ENCODE data around the gene MCHR2.
"Not testable (repeated sequence)": the region's sequence is repeated elsewhere in the genome, so short reads cannot be mapped to it uniquely, and the experiment has no call there.

Gene MCHR2, protein sequence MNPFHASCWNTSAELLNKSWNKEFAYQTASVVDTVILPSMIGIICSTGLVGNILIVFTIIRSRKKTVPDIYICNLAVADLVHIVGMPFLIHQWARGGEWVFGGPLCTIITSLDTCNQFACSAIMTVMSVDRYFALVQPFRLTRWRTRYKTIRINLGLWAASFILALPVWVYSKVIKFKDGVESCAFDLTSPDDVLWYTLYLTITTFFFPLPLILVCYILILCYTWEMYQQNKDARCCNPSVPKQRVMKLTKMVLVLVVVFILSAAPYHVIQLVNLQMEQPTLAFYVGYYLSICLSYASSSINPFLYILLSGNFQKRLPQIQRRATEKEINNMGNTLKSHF

DNA sequence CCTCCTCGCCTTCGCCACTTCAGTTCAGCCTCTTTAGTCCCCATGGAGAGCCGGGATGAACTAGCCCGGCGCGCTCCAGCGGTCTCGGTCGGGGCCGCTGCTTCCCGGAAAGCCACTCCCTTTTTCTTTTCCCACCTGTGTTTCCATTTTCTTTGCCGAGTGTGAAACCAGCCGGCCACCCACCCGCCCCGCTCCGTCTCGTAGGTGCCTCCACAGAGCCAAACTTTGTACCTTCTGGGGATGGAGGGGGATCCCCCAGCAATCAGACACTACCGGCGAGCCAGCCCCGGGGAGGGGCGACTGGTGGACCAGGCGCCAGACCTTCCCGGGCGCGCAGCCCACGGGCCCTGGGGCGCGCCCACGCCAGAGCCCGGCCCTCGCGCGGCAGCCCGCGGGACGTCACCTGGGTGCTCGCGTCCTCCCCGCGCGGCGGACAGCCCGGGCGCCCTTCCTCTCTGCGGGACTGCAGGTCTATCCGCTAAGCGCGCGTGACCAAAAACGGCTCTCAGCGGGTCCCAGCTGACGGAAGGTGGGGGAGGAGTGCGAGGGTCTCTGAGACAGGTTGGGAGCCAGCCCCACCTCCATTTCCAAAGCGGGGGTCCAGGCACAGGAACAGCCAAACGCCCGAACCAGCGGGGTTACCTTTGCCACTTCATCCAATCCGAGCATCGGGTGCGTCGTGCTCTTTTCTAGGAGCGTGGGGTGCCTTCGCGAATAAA lies at the start of gene MCHR2:
MCHR2 (minus strand) TSS at position 691 of the 719 bp plus-strand sequence. CDS start 38,076 bp downstream, outside the sequence.
- no peak for DNase-seq

GRCh38 chr6:100038546-100038945 lies 44.5 kb upstream of the MCHR2 start:
- not testable (repeated sequence) for DNase-seq

DNA sequence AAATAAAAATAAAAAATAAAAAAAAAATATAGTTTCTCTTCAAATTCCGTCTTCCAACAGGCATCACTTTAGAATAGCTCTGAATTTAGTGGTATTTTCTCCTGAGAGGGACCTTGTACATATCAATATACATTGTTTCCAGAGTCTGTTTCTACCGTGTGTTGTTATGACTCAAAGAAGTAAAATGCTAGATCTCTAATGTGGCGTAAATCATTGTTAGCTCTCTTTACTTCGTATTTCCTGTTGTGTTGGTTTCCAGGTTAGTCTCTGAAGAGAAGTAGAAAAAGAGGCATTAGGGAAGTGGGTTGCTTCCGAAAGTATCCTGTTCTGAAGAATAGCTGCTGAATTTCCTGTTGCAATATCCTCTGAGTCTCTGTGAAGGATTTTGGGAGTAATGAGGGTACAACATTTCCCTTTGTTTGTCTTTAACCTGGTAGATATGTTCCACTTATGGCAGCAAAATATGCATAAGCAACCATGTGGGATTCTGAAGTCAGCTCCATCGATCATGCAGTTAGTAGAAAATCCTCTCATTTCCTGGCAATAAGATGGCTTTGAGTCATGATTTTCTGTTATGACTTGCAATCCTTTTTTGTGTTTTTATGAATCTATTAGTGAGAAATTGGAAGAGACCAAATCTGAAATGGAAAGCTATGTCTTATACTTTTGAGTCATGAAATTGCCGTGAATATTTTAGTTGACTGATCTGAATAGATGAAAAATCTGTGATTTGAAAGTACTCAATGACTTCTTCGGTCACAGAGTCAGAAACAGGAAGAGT lies 42.0 kb upstream of the MCHR2 start:
- no peak for DNase-seq

GRCh38 chr6:100023798-100024197 lies 29.8 kb upstream of the MCHR2 start:
- DNase-seq, result no peak

GRCh38 chr6:100022847-100023246 lies 28.8 kb upstream of the MCHR2 start:
- DNase-seq, result no peak

- DNase-seq, result no peak
Measured at GRCh38 chr6:100008857-100009256, 14.8 kb upstream of the MCHR2 start.

- DNase-seq, result peak; percentile 62
Measured at GRCh38 chr6:100001915-100002388, 7.9 kb upstream of the MCHR2 start.

GRCh38 chr6:99997141-99997540 lies 3.1 kb upstream of the MCHR2 start:
- no peak for DNase-seq

DNA sequence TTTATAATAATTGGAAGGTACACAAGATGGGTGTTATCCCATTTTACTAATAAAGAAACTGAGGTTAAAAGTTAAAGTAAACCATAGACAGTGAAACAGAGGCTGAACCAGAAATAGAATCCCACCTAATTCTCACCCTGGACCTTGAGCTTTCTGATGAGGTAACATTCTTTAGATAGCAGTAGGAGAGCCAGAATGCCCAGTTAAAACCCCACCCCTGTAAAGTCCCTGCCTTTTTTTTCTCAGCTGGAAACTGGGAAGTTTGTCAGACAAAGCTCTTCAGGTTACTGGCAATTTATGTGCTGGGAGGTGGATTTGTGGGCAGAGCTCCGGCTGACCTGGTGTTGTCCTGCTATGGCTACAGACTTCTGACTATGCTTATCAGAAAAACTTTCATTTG lies 1.9 kb upstream of the MCHR2 start:
- DNase-seq, result no peak

GRCh38 chr6:99993146-99993532 lies 884 bp downstream of the MCHR2 start:
- DNase-seq, result no peak

- no peak for DNase-seq
Measured at GRCh38 chr6:99991955-99992354, 2.1 kb downstream of the MCHR2 start.

DNA sequence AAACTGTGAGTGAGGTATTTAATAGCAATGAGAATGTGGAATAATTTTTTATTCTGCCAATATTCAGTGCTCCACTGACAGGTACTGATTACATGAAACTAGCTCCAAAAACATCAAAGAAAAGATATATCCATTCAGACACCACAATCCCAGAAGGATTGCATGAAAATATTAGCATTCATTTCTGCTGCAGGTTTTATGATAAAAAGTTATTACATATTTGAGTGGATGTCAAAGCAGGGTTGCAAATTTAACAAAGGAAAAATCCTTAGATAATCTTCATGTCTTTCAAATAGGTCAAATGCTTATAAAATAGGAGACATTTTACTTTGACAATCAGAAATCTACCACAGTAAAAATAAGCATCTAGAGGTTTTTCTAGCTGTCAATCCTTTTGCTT lies 13.3 kb downstream of the MCHR2 start:
- no peak for DNase-seq

- no peak for DNase-seq
Measured at GRCh38 chr6:99979953-99980352, 14.1 kb downstream of the MCHR2 start.

DNA sequence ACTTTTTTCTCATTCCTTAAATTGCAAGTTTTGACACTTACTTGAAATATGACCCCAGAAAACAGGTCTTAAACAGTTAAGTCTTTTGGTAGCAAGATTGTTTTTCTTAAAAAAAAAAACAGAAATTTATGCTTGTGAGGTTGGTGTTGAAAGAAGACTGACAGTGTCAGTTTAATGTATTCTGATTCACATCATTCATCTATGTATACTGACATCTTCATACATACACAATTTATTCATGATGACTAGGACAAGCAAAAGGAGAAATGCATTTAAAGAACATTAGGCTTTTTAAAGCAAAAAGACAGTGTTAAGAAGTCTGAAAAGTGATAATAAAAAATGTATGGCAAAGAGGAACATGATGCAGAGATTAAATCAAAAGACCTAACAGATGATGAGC lies 27.0 kb downstream of the MCHR2 start:
- DNase-seq, result no peak

DNA sequence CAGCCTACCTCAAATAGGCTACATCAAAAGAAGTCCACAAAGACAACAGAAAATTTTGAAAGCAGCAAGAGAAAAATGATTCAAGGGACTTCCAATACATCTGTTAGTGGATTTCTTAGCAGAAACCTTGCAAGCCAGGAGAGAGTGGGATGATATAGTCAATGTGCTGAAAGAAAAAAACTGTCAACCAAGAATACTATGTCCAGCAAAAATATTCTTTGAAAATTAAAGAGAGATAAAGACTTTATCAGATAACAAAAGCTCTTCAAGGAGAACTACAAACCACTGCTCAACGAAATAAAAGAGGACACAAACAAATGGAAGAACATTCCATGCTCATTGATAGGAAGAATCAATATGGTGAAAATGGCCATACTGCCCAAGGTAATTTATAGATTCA lies 34.0 kb downstream of the MCHR2 start:
- no peak for DNase-seq

DNA sequence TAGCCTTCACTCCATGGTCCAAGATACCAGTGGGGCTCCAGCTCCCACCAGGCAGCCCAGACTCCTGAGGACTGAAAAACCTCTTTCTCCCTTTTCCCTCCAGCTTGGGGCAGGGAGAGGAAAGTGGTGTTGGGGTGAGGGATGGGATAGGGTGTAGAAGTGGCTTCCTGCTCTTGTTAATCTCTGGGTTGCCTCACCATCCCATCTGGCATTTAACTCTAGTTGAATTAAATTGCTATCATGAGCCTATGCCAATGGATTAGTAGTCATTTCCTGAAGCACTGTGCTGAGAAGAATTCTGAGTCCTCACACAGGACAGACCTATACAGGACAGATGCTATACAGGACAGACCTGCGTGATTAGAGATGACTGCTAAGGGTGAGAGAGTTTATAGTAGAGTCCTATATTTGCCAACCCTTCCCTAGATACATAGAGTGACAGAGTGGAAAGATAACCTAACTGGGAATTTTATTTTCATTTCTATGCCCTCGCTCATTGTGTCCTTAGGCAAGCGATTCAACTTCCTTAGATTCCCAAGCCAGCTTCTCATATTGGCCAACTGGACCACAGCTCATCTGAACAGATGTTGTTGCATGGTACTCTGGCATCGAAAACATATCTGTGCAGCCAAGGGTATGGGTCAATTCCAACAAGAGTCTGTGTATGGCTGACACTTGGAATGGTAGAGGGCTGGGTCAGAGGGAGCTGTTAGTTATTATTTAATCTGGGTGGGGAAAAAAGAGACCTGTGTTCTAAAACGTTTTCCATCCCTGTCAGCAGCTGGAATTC lies 42.8 kb downstream of the MCHR2 start:
- DNase-seq, result no peak

DNA sequence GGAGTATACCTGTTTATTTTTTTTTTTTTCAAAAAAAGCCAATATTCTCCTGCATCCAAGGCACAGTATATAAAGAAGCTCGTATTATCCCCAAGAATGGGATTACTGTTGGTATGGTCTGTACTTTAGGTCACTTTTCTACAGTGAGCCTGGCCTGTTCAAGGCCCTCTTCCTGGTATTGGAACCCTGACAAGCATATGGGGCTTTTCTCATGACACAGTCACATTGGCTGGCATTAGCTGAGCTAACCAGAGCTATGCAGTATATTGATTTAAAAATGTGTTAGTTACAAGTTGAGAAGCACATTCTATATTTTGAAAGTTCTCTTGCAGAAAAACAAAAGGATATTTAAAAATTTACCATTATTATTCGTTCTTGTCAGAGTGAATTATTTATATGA lies 48.0 kb downstream of the MCHR2 start:
- no peak for DNase-seq

DNA sequence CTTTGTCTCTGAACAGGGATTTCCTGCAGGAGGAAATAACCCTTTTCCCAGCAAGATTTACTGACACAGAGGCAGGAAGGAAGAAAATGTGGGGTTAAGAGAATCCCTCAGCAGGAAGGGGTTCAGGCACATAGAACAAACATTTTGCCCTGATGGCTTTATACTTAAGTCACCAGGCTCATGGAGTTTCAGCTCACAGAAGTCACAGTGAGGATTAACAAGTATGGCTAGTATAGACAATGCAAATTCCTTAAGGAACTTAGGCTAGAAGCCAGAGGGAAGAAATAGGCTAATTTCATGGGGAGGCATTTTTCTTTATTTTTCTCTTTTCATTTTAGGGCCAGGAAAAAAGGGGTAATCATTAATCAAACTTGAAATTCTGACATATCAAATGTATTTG lies 50.2 kb downstream of the MCHR2 start:
- DNase-seq, result no peak

DNA sequence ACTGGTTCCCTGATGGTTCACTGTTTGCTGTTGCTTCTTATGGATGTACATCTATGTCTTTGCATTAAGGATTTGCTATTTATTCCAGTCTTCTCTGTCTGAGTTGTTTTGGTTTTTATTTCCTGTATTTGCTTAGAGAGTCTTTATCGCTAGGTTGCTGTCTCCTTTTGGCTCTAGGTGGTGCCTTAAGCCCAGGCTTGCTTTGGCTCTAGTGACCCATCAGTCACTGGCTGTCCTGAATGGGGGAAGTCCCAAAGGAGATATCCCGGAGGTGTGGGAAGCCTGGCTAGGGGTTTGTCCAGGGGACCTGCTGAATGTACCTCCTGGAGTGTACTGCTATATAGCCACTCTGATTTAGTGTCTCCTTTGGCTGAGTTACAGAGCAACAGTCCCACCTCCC lies 53.4 kb downstream of the MCHR2 start:
- DNase-seq, result no peak

DNA sequence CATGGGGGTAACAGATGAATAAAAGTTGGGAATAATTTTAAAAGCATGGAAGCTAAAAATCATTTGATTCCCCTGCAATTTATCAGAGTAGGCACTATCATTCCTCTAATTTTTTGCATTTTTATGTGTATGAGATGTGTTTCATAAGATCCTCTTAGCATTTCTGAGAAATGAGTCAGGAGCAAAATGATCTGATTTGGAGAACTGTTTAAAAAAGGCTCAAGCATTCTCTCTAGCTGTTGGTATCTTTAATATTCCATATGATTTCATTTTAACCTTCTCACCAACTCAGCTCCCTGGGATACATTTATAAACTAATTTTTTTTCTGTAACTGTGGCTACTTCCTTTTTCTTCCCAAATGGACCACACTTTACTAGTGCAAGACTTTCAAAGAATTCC lies 60.9 kb downstream of the MCHR2 start:
- DNase-seq, result no peak

- DNase-seq, result no peak
Measured at GRCh38 chr6:99912657-99913056, 81.4 kb downstream of the MCHR2 start.

- peak; percentile 62 for DNase-seq
Measured at GRCh38 chr6:99905209-99906106, 88.6 kb downstream of the MCHR2 start.

Data from NCI-H2171 treated with DMSO at 0.1 percent for 48 hours (cell line).